HFFc6 (cell line): ENCODE measurements around the gene CHST3. TPM values are rescaled to one million over a fixed set of nuclear protein-coding genes. Genes with fewer than 3 reads are reported as not detected.

ENCODE experiments used
- DNase-seq: peaks from one replicate; pipeline ENCODE4 v3.0.0-alpha.2; 2018
- H3K27ac Mint-ChIP-seq: 2 replicates; pipeline ENCODE4 v1.8.0; 2020; ENCODE audit warnings: mild to moderate bottlenecking, mixed read lengths
- H3K27me3 Mint-ChIP-seq: 2 replicates; pipeline ENCODE4 v1.8.0; 2021; ENCODE audit warnings: mild to moderate bottlenecking, moderate library complexity, mixed read lengths; ENCODE audit not compliant: insufficient read depth
- H3K36me3 Mint-ChIP-seq: 2 replicates; pipeline ENCODE4 v1.8.0; 2021; ENCODE audit warnings: low read depth, mixed read lengths
- H3K4me1 Mint-ChIP-seq: 2 replicates; pipeline ENCODE4 v1.8.0; 2020; ENCODE audit warnings: low read depth, mixed read lengths
- H3K4me3 Mint-ChIP-seq: 2 replicates; pipeline ENCODE4 v1.8.0; 2020; ENCODE audit warnings: mild to moderate bottlenecking, moderate library complexity, mixed read lengths
- H3K9me3 Mint-ChIP-seq: 2 replicates; pipeline ENCODE4 v1.8.0; 2020; ENCODE audit warnings: mild to moderate bottlenecking, mixed read lengths
- total RNA-seq, 6 experiments: library from RNA; stranded (reverse); fragmentation: NEBNext Ultra II Directional; extraction: Animal tissue kit (Norgen Biotek cat#: 25700); gene quantifications; 2 replicates in 1 of 6; 3 replicates in 5 of 6; pipeline ENCODE4 v1.2.3, GENCODE V29; 2021
- TF ChIP-seq, protein P1 (sequence below): fragments of 200-600 bp; sonication (generic); IDR thresholded peaks from 2 replicates; pipeline ENCODE4 v1.5.0; 2021; ENCODE audit warnings: antibody characterized with exemption, mild to moderate bottlenecking

The CHST3 gene
- total RNA-seq, 6 experiments from 2014 or later = 34.9 to 48.1 (median 40.3) TPM

DNA sequence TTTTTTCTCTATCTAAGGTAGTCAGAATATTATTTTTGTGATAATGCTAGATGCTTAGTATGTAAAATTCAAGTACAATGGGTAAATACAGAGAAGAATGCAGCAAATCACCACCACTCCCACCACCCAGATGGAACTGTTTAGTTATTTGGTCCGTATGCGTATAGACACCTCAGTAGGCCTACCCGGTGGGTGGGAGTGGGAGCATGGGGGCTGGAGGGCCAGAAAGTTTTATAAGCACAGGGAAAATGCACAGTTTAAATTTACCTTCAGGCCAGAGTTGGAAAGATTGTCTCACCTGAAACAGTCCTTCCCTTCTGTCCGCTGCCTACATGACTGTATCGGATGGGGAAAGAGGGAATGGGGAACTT lies 15.5 kb downstream of the CHST3 start:
- Mint-ChIP-seq H3K27ac (peak overlapping the region; percentile 64), H3K27me3 (no peaks in the 10 kb centered on the region; the same call in 1 of the 2 replicates), H3K4me1 (peaks cover 87% of the 10 kb centered on the region), H3K36me3 (peaks cover 16% of the 10 kb centered on the region; the same call in 1 of the 2 replicates), H3K4me3 (peak overlapping the region; percentile 43; the same call in 1 of the 2 replicates), H3K9me3 (no peaks in the 10 kb centered on the region)
- DNase-seq = no peak
- TF ChIP-seq, protein P1, sequence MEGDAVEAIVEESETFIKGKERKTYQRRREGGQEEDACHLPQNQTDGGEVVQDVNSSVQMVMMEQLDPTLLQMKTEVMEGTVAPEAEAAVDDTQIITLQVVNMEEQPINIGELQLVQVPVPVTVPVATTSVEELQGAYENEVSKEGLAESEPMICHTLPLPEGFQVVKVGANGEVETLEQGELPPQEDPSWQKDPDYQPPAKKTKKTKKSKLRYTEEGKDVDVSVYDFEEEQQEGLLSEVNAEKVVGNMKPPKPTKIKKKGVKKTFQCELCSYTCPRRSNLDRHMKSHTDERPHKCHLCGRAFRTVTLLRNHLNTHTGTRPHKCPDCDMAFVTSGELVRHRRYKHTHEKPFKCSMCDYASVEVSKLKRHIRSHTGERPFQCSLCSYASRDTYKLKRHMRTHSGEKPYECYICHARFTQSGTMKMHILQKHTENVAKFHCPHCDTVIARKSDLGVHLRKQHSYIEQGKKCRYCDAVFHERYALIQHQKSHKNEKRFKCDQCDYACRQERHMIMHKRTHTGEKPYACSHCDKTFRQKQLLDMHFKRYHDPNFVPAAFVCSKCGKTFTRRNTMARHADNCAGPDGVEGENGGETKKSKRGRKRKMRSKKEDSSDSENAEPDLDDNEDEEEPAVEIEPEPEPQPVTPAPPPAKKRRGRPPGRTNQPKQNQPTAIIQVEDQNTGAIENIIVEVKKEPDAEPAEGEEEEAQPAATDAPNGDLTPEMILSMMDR = no peak

GRCh38 chr10:71980181-71981014 lies 16.2 kb downstream of the CHST3 start:
- peak overlapping the region; percentile 43; the same call in 1 of the 2 replicates for H3K4me3 Mint-ChIP-seq
- H3K36me3 Mint-ChIP-seq = peaks cover 22% of the 10 kb centered on the region
- peaks cover 87% of the 10 kb centered on the region for H3K4me1 Mint-ChIP-seq
- no peaks in the 10 kb centered on the region; the same call in 1 of the 2 replicates for H3K27me3 Mint-ChIP-seq
- TF ChIP-seq, protein P1 = no peak
- peak overlapping the region; percentile 64 for H3K27ac Mint-ChIP-seq
- H3K9me3 Mint-ChIP-seq = no peaks in the 10 kb centered on the region
- DNase-seq = no peak

DNA sequence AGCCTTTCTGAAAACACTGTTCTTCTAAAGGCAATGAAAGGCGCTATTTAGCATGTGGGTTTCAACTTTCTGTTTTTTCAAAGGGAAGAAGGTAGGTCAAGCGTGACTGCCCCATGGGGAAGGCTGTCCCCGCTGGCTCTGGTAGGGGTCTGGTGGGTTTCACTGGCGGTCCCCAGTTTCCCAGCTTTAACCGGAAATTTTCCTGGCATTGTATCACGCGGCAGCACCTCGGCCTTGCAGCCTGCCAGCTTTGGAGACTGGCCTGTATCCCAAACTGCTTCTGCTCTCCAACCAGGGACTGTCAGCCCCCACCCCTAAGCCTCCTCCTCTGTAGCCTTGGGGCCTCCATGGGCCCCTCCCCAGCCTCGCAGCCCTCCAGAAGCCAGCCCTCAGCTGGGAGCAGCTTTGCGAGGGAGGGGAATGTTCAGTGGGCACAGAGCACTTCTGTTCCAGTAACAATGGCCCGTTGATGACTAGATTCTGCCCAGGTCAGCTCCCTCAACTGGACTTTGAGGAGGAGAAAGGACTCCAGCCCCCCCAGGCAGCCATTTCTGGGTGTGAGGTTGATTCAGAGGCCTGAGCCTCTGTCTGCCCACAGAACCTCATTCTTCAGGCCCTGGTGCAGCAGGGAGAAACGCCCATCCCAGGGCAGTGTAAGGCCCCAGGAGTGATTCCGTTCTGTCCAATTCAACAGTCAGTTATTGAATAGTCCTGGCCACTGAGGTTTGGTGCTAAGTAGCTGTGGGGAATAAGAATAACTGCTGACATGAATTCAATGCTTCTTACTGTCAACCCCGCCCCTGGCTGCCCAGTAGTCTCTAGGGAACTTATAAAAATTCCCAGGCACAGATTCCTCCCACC lies 17.1 kb downstream of the CHST3 start:
- Mint-ChIP-seq H3K9me3 (no peaks in the 10 kb centered on the region), H3K27ac (peak overlapping the region; percentile 72), H3K36me3 (peaks cover 24% of the 10 kb centered on the region), H3K27me3 (no peaks in the 10 kb centered on the region; the same call in 1 of the 2 replicates), H3K4me3 (no peak overlapping the region), H3K4me1 (peaks cover 87% of the 10 kb centered on the region)
- no peak for DNase-seq
- TF ChIP-seq, protein P1 = no peak

DNA sequence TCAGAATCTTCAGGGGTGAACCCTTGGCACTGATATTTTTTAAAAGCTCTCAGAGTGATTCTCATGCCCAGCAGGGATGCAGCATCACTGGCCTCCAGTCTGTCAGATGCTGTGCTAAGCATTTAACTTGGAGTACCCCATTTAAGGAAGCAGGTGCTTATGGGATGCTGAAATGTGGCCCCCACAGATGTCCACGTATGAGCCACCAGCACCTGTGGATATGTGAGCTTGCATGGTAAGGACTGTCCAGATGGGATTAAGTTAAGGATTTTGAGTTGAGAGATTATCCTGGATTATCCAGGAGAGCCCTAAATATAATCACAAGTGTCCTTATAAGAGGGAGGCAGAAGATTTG lies 17.7 kb downstream of the CHST3 start:
- H3K27me3 Mint-ChIP-seq = no peaks in the 10 kb centered on the region; the same call in 1 of the 2 replicates
- TF ChIP-seq, protein P1 = no peak
- peaks cover 28% of the 10 kb centered on the region for H3K36me3 Mint-ChIP-seq
- no peaks in the 10 kb centered on the region for H3K9me3 Mint-ChIP-seq
- no peak overlapping the region for H3K4me3 Mint-ChIP-seq
- H3K27ac Mint-ChIP-seq = peak overlapping the region; percentile 72
- peaks cover 87% of the 10 kb centered on the region for H3K4me1 Mint-ChIP-seq
- DNase-seq = no peak

DNA sequence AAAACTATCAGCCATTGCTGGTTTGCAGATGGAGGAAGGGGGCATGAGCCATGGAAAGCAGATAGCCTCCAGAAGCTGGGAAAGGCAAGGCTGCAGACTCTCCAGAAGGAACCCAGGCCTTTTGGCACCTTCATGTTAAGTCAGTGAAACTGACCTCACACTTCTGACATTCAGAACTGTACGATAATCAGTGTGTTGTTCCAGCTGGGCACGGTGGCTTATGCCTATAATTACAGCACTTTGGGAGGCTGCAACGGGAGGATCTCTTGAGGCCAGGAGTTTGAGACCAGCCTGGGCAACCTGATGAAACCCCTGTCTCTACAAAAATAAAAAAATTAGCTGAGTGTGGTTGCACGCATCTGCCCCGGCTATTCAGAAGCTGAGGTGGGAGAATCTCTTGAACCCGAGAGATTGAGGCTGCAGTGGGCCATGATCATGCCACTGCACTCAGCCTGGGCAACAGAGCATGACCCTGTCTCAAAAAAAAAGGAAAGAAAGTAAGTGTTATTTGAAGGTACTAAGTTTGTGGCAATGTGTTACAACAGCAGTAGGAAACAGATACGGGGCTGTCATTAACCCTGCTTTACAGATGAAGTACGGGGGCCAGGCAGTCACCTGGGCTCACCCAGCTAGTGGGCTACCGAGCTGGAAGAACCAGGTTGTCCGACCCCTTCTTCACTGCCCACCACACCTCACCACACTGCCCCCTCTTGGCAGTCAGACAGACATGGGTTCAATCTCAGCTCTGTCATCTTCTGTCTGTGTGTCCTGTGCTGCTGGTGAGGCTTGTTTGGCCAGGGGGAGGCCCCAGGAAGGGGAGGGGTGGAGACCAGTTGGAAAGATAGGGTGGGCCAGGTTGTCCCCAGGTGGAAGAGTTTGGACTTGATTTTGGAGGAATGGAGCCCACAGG lies 18.3 kb downstream of the CHST3 start:
- Mint-ChIP-seq H3K9me3 (no peaks in the 10 kb centered on the region), H3K27ac (peak overlapping the region; percentile 72), H3K4me3 (no peak overlapping the region), H3K36me3 (peaks cover 32% of the 10 kb centered on the region), H3K27me3 (no peaks in the 10 kb centered on the region; the same call in none of the 2 replicates), H3K4me1 (peaks cover 86% of the 10 kb centered on the region)
- DNase-seq = no peak
- TF ChIP-seq, protein P1 = peak; percentile 46
